Upper lobe of left lung (tissue), 6 donors: Measurements from ENCODE around the gene VPS13D. TPM values are rescaled to one million over a fixed set of nuclear protein-coding genes. Genes with fewer than 3 reads are reported as not detected.

Source experiments
- ATAC-seq, 2 donors: fragments of 200-7000 bp; cut with Tn5 transposase; one replicate each; pipeline ENCODE4 v1.9.1; 2022; ENCODE audit warnings: mild to moderate bottlenecking in 2 of 2, moderate library complexity in 2 of 2; ENCODE audit not compliant: low FRiP score in 2 of 2
- DNase-seq, 2 donors: peaks; one replicate each; pipeline ENCODE4 v3.0.0-alpha.2; 2019 to 2020
- H3K27ac ChIP-seq, 4 donors: fragments of 200-600 bp; sonication (generic); one replicate each; pipeline ENCODE4 v1.5.1; 2016 to 2019
- H3K27me3 ChIP-seq, 4 donors: fragments of 200-600 bp; sonication (generic); one replicate each; pipeline ENCODE4 v1.5.1; 2017 to 2019
- H3K36me3 ChIP-seq, 4 donors: fragments of 200-600 bp; sonication (generic); one replicate each; pipeline ENCODE4 v1.5.1; 2016 to 2019
- H3K4me1 ChIP-seq, 4 donors: fragments of 200-600 bp; sonication (generic); one replicate each; pipeline ENCODE4 v1.5.1; 2018 to 2019
- H3K4me3 ChIP-seq, 4 donors: fragments of 200-600 bp; sonication (generic); one replicate each; pipeline ENCODE4 v1.5.1; 2017 to 2019; ENCODE audit warnings: mild to moderate bottlenecking in 2 of 4, moderate library complexity in 1 of 4
- H3K9me3 ChIP-seq, 4 donors: fragments of 200-600 bp; sonication (generic); one replicate each; pipeline ENCODE4 v1.5.1; 2018 to 2019
- CTCF ChIP-seq, 6 experiments: fragments of 450-650 bp in 4 of 6; fragments of 200-600 bp in 2 of 6; sonication (generic) in 2 of 6; IDR thresholded peaks; one replicate each; pipeline ENCODE4 v1.5.1; 2016 to 2019; ENCODE audit warnings: antibody characterized with exemption in 6 of 6
- EP300 ChIP-seq, 4 donors: sonication (generic); formaldehyde crosslinking; IDR thresholded peaks; one replicate each; pipeline ENCODE4 v1.5.1; 2017; ENCODE audit warnings: antibody characterized with exemption in 4 of 4, control low read depth in 2 of 4
- POLR2A ChIP-seq, 4 donors: fragments of 450-650 bp; IDR thresholded peaks; one replicate each; pipeline ENCODE4 v1.5.1; 2016 to 2017; ENCODE audit warnings: antibody characterized with exemption in 4 of 4, mild to moderate bottlenecking in 2 of 4
- POLR2AphosphoS5 ChIP-seq, 2 donors: sonication (generic); formaldehyde crosslinking; IDR thresholded peaks; one replicate each; pipeline ENCODE4 v1.5.1; 2017; ENCODE audit warnings: antibody characterized with exemption in 2 of 2
- WGBS, 2 donors: methylation state at CpG; one replicate each; pipeline ENCODE4 v1.1.5; 2017 to 2018; 5-methylcytosine and 5-hydroxymethylcytosine counted together
- total RNA-seq, 6 donors: library from RNA; depleted of rRNA in 4 of 6; stranded (reverse); fragments of >200 nt in 4 of 6; gene quantifications; one replicate each; pipeline versions ENCODE4 v1.1.0 to v1.2.1, GENCODE V29; 2016 to 2021
- donor health status: DM: no; HTN: no; CAD: no; lungs with moderate emphysema.
- donor health status: DM: no; HTN: yes; CAD: no; lungs with severe emphysema.

The VPS13D gene
- total RNA-seq, 6 donors from 2014 or later, result 54.9 to 181 (median 87.9) TPM

- H3K27ac ChIP-seq, result peak overlapping the region in 3 of 4 donors; percentile 23 to 77 (median 42)
- 90 to 95% methylated on average over 2 of the region's 2 CpGs for WGBS, 2 donors
- H3K4me1 ChIP-seq, result peaks cover 41 to 57% (median 49%) of the 10 kb centered on the region in 4 donors
- H3K27me3 ChIP-seq, result no peaks in the 10 kb centered on the region
- DNase-seq (no peak), ATAC-seq (no peak)
- no peaks in the 10 kb centered on the region for H3K36me3 ChIP-seq
- no peak overlapping the region for H3K4me3 ChIP-seq
- no peaks in the 10 kb centered on the region for H3K9me3 ChIP-seq
- no peak for TF ChIP-seq POLR2AphosphoS5 (IDR thresholded peaks at IDR 0.05)
Measured at GRCh38 chr1:12472156-12472797, 242.4 kb downstream of the VPS13D start.

GRCh38 chr1:12472798-12473551 lies 243.1 kb downstream of the VPS13D start:
- peak in 1 of 2 donors; percentile 39 for DNase-seq
- Histone ChIP-seq H3K36me3 (no peaks in the 10 kb centered on the region), H3K9me3 (no peaks in the 10 kb centered on the region), H3K4me3 (no peak overlapping the region), H3K4me1 (peaks cover 48 to 64% (median 56%) of the 10 kb centered on the region in 4 donors), H3K27me3 (no peaks in the 10 kb centered on the region), H3K27ac (peak overlapping the region; percentile 26 to 77 (median 52))
- 41 to 45% methylated on average over 12 of the region's 12 CpGs for WGBS, 2 donors
- no peak for ATAC-seq
- TF ChIP-seq CTCF (IDR thresholded peaks at IDR 0.05), result no peak
- peak in 1 of 2 donors; percentile 46 for TF ChIP-seq POLR2AphosphoS5 (IDR thresholded peaks at IDR 0.05)

GRCh38 chr1:12473596-12474362 lies 243.9 kb downstream of the VPS13D start:
- Histone ChIP-seq H3K27me3 (no peaks in the 10 kb centered on the region), H3K4me3 (no peak overlapping the region), H3K36me3 (no peaks in the 10 kb centered on the region), H3K9me3 (no peaks in the 10 kb centered on the region), H3K27ac (peak overlapping the region; percentile 26 to 77 (median 52)), H3K4me1 (peaks cover 56 to 72% (median 64%) of the 10 kb centered on the region in 4 donors)
- DNase-seq (no peak), ATAC-seq (no peak)
- 55 to 63% methylated on average over 11 of the region's 11 CpGs for WGBS, 2 donors
- TF ChIP-seq POLR2A (IDR thresholded peaks at IDR 0.05) (no peak), EP300 (IDR thresholded peaks at IDR 0.05) (no peak), POLR2AphosphoS5 (IDR thresholded peaks at IDR 0.05) (no peak), CTCF (IDR thresholded peaks at IDR 0.05) (no peak)

- H3K4me3 ChIP-seq, result no peak overlapping the region
- ATAC-seq (no peak), DNase-seq (no peak)
- H3K27ac ChIP-seq, result peak overlapping the region; percentile 45 to 77 (median 68)
- H3K27me3 ChIP-seq, result no peaks in the 10 kb centered on the region
- H3K4me1 ChIP-seq, result peaks cover 69 to 79% (median 73%) of the 10 kb centered on the region in 4 donors
- no peaks in the 10 kb centered on the region for H3K9me3 ChIP-seq
- no peak for TF ChIP-seq CTCF (IDR thresholded peaks at IDR 0.05)
- TF ChIP-seq POLR2AphosphoS5 (IDR thresholded peaks at IDR 0.05), result no peak
- no peak for TF ChIP-seq EP300 (IDR thresholded peaks at IDR 0.05)
- TF ChIP-seq POLR2A (IDR thresholded peaks at IDR 0.05), result no peak
- no peaks in the 10 kb centered on the region for H3K36me3 ChIP-seq
- WGBS, 2 donors, result 56 to 68% methylated on average over 1 of the region's 1 CpG
Measured at GRCh38 chr1:12475101-12475500, 245.3 kb downstream of the VPS13D start.

- Histone ChIP-seq H3K27me3 (no peaks in the 10 kb centered on the region), H3K4me1 (peaks cover 73 to 81% (median 78%) of the 10 kb centered on the region in 4 donors), H3K36me3 (no peaks in the 10 kb centered on the region), H3K9me3 (no peaks in the 10 kb centered on the region), H3K27ac (peak overlapping the region; percentile 45 to 77 (median 68)), H3K4me3 (no peak overlapping the region)
- ATAC-seq (no peak), DNase-seq (peak in 1 of 2 donors; percentile 35)
- WGBS, 2 donors, result 29 to 60% methylated on average over 3 of the region's 3 CpGs
- TF ChIP-seq POLR2AphosphoS5 (IDR thresholded peaks at IDR 0.05), result no peak
- TF ChIP-seq CTCF (IDR thresholded peaks at IDR 0.05), result no peak
- no peak for TF ChIP-seq EP300 (IDR thresholded peaks at IDR 0.05)
- no peak for TF ChIP-seq POLR2A (IDR thresholded peaks at IDR 0.05)
Measured at GRCh38 chr1:12475530-12475934, 245.7 kb downstream of the VPS13D start.
